Activated T-helper 1 cell treated with Interleukin-2 at 50 U/mL for 16 hours (primary cell): ENCODE data around the gene SLC18B1.

ENCODE experiments used
- DNase-seq: peaks from one replicate; pipeline ENCODE4 v3.0.0-alpha.2; 2020; ENCODE audit warnings: low read depth

Gene SLC18B1

DNA sequence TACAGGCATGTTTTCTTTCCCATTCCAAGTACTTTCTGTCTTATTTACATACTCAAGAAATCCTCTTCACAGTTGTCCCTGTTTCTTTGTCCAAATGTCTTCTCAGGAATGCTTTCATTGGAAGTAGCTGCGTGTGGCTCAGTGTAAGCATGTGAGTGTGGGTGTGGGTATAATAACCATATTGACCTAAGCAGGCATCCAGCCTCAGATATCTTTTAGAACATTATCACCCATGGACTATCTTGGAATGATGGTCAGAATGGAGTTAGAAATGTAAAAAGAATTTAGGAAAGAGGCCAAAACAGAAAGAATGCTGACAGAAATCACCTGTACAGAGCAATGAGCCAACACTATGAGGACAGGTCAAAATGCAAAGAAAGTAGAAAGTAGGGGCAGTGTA is 57.2 kb downstream of the SLC18B1 start:
- DNase-seq, result no peak

DNA sequence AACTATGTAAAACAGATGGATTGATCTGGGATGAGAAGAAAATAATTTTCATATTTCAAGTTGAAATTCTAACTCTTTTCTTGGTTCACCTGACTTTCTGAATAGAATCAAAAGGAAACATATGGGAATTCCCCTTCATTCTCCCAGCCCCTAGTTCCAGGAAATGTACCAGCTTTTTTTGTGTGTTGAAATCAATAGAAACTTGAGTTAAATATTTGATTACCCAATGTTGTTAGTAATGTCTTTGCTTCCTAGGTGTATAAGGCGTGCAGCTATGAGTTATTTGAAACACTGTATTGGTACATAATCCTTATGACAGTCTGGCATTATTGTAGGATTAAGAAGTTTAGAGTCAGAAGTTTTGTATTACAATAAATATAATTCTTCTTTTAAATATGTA is 62.2 kb downstream of the SLC18B1 start:
- no peak for DNase-seq

DNA sequence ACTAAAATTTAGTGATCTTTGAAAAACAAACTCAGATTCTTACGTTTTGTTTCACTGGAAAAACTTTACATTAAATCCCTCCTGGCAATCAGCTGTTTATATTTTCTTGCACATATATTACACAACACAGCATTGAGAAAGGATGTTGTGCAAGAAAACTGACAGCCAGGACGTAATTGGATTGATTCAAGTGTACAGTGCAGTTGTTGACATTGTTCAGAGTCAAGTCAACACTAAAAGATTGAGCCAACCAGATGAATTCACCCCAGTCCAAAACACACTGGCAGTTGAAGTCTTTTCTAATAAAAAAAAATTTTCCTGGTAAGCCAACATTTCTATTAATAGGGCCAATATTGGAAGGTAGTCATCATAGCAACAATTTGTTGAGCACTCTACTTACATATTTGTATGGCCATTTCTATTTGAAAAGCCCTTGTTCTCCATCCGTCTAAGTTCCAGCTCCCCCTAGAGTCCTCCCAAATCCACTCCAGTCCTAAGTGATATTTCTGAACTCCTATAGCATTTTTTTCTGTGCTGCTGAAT is 63.7 kb downstream of the SLC18B1 start:
- DNase-seq, result no peak

DNA sequence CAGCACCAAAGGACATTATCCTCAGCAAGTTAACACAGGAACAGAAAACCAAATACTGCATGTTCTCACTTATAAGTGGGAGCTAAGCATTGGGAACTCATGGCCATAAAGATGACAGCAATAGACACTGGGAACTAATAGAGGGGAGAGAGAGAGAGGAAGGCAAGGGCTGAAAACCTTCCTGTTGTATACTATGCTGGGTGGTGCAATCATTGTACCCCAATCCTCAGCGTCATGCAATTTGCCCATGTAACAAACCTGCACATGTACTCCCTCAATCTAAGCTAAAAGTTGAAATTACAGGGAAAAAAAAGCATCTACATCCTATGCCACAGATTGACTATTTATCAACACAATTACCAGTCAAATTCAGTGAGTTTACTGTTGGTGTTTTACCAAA is 64.6 kb downstream of the SLC18B1 start:
- DNase-seq, result no peak

DNA sequence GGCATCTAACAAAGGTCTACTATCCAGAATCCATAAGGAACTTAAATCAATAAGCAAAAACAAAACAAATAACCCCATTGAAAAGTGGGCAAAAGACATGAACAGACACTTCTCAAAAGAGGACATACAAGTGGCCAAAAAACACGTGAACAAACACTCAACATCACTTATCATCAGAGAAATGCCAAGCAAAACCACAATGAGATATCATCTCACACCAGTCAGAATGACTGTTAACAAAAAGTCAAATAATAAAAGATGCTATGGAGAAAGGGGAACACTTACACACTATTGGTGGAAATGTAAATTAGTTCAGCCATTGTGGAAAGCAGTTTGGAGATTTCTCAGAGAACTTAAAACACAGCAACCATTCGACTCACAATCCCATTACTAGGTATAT is 65.2 kb downstream of the SLC18B1 start:
- no peak for DNase-seq

DNA sequence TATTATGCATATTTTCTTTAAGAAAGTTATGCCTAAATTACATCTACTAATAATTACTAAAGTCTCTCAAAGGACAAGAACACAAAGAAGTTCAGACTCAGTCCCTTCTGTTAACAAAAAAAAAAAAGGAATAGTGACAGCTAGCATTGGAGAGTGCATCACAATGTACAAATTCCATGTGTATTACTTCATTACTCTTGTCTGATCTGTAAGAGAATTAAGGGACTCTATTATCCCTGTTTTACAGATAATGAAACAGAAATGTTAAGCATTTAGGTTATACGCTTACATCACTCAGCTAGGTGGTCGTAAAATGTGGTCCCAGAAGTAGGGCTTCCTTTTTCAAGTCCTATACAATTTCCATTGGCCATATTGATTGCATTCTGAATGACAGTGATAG is 67.4 kb downstream of the SLC18B1 start:
- DNase-seq, result no peak

DNA sequence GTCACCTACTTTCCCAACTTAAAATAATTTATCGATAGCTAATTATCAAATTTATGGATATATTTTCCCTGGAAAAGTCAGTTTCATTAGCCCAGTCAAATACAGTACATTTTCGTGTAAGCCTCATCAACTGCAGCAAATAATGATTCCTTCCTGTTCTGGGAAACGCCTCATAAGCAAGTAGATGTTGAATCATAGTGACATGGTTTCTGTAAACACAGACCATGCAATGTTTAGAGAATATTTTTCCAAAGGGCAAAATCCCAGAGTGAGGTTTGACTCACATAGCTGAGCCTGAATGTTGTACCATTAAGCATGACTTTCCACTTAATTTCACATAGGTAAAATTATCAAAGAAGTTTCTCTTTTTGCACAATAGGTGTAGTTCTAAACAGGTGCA is 67.9 kb downstream of the SLC18B1 start:
- DNase-seq, result no peak

DNA sequence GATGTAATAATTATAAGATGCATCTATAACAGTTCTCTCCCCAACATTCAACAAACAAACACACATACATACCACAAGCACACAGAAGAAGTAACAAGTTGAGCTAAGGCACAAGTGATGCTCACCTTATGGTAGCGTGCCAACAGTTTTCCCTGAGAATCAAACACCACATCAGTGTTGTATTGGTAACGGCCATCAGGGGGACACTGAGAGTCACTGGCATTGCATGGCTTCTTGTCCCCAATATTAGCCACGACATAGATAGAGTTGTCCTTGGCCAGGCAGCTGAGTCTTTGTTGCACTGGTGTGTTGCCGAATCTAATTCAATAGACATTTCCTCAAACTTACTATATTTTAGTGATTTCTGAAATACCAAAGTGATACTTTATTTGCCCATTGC is 69.8 kb downstream of the SLC18B1 start:
- DNase-seq, result no peak

DNA sequence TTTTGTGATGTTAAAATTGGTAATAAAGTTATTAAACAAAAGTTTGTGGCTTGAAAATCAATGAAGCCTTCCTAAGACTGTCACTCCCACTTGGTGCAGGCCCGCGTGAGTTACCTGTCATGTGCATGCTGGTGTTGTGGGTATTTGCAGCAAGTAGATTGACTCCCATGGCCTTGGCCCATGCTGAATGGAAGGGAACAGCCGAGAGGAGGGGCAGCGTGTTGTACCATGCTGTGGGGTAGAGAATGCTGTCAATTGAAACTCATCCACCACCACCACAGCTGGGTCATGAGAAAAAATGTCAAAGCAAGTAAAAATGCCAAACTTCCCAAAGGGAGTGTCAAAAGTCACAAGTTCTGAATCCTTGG is 71.8 kb downstream of the SLC18B1 start:
- no peak for DNase-seq

DNA sequence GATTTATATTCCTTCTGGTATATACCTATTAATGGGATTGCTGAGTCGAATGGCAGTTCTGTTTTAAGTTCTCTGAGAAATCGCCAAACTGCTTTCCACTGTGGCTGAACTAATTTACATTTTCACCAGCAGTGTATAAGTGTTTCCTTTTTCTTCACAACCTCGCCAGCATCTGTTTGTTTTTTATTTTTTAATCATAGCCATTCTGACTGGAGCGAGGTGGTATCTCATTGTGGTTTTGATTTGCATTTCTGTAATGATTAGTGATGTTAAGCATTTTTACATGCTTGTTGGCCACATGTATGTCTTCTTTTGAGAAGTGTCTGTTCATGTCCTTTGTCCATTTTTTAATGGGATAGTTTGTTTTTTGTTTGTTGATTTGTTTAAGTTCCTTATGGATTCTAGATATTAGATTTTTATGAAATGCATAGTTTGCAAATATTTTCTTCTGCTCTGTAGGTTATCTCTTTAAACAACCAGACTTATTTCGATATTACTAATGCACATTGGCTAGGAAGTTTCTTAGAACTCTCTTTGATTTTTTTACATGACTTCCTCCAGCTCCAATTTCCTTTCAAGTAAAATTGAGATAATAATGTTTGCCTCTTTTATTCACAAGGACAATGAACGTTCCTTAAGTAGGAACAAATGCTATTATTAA is 72.4 kb downstream of the SLC18B1 start:
- no peak for DNase-seq

DNA sequence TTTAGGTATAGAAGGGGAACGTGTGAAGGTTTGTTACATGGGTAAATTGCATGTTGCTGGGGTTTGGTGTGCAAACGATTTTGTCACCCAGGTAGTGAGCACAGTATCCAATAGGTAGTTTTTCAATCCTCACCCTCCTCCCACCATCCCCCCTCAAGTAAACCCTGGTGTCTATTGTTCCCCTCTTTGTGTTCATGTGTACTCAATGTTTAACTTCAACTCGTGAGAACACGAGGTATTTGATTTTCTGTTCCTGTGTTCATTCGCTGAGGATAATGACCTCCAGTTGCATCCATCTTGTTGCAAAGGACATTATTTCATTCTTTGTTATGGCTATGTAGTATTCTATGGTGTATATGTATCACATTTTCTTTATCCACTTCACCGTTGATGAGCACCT is 73.0 kb downstream of the SLC18B1 start:
- DNase-seq, result no peak

DNA sequence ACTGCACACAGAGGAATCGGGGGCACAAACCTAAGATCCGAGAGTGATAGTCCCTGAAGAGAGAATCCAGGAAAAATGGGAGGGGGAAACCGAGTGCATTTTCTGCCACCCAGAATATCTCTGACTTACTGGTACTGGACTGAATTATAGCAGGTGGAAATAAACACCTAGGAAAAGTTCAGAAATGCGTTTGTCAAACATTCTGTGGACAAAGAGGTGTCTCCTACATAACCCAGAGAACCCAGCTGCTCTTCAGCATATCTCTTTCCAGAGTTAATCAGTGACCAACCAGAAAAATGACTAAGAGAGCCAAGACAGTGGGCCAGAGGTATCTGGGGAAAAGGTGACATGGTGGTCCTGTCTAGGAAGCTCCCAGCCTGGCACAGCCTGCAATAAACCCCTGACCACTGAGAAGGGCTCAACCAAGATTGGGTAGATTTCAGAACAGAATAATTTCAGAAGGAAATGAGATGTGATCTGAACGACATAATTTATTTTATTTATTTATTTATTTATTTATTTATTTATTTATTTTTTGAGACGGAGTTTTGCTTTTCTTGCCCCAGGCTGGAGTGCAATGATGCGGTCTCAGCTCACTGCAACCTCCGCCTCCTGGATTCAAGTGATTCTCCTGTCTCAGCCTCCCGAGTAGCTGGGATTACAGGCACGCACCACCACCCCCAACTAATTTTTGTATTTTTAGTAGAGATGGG is 78.5 kb downstream of the SLC18B1 start:
- DNase-seq, result no peak
